GM12873 (cell line): ENCODE results near the gene S100A1.

Experiments used
- CTCF ChIP-seq: IDR thresholded peaks from 2 replicates; pipeline ENCODE4 v1.5.1; 2012; ENCODE audit warnings: low read depth, mild to moderate bottlenecking, moderate library complexity, low read length, control low read depth; ENCODE audit not compliant: insufficient read depth; ENCODE audit errors: missing control alignments

Gene S100A1

GRCh38 chr1:153663211-153663610 lies 35.0 kb downstream of the S100A1 start:
- TF ChIP-seq CTCF, result no peak

DNA sequence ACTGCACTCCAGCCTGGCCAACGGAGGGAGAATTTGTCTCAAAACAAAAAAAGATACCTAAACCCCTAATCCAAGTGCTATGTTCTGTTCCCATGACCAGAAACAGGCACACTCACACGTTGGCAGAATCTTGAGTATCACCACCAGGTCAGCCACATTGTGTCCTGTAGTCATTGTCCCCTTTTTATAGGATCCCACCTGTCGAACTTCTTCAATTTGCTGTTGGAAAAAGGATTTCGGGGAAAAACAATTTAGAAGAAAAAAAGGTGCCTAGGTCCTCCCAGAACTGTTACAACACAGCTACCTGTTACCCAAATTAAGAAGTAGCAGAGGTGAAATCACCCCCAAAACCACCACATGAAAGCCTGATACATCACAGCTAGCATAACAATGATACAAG lies 39.2 kb downstream of the S100A1 start:
- no peak for TF ChIP-seq CTCF

DNA sequence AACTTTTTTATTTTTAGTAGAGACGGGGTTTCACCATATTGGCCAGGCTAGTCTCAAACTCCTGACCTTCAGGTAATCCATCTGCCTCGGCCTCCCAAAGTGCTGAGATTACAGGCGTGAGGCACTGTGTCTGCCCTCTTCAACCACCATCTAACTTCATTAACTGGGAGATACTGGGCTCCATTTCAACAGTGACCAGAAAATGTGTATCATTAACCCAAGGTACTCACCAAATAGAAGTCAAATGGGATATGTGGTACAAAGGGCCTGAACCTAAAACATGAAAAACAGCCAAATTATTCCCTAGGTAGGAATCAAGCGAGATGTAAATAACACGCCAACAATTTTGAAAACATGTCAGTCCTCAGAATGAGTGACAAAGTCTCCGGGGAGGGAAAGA lies 41.4 kb downstream of the S100A1 start:
- TF ChIP-seq CTCF, result no peak

DNA sequence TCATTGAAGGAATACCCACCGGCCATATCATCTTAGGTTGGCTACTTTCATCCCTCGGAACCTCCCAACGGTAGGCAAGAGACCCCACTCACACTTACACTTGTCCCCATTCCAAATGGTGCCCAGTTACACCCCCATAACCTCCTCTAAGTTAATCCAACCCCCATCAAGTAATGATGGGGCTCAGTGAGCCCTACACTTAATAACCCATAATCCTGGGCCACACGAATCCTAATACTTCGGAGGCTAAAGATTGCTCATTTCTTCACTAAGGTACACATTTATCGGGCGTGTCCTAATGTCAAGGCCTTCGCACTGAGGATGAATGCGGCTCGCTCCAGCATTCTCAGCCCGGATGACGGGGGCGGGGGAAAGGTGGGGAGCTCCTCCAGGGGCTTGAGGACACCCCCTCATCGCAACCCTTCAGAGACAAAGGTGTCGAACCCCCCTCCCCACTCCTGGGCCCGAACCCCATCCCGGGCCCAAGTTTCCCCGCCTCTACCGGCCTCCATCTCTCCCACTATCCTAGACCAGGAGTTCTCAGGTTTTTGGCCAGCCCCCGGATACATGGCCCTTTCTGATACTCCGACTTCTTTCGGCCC lies 42.1 kb downstream of the S100A1 start:
- TF ChIP-seq CTCF, result no peak

DNA sequence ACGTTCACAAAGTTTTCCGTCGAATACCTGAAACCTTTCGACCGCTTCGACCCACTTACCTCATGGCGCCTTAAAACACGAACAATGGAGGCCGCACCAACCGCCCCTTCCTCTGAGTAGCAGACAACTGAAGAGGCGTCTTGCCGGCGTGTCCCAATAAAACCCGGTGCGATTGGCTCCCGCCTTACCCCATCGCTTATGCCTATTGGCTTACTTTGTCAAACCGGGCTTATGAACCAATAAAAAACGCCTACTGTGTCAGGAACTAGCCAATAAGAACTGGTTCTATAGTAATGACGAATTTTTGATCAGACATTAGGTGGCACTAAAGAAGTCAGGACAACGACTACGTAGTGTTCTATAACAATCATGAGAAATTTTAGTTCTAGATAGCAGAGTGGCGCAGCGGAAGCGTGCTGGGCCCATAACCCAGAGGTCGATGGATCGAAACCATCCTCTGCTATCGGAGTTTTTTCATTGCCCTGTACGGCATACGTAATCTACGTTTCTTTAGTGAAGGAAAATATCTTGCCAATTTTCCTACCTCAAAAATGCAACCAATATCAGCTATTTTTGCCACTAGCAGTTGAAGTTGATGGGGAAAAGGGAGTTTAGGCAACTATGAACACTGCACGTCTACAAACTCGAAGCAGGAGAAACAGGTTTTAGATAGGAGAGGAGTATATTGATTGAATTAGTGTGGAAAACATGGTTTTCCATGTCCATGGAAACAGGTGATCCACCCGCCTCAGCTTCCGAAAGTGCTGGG lies 42.8 kb downstream of the S100A1 start, which contains the start of gene ILF2:
ILF2 (minus strand) TSS at position 135 of the 769 bp plus-strand sequence; CDS start at position 64, 71 bp downstream.
- peak; percentile 33 for TF ChIP-seq CTCF

GRCh38 chr1:153673511-153673910 lies 45.3 kb downstream of the S100A1 start:
- no peak for TF ChIP-seq CTCF

- peak; percentile 96 for TF ChIP-seq CTCF
These were observed 49.7 kb downstream of the S100A1 start for GRCh38 chr1:153677718-153678518.
